BE2C (cell line): ENCODE data around the gene PCSK2.

ENCODE experiments used
- DNase-seq: peaks from one replicate; pipeline ENCODE4 v3.0.0-alpha.2; 2020
- H3K27me3 ChIP-seq: fragments of 250-450 bp; sonication (Bioruptor Pico); 2 replicates; pipeline ENCODE4 v1.5.1; 2020; ENCODE audit warnings: mild to moderate bottlenecking
- H3K36me3 ChIP-seq: fragments of 250-450 bp; sonication (Bioruptor Pico); 2 replicates; pipeline ENCODE4 v1.5.1; 2020; ENCODE audit warnings: mild to moderate bottlenecking
- H3K4me1 ChIP-seq: fragments of 250-450 bp; sonication (Bioruptor Pico); 2 replicates; pipeline ENCODE4 v1.5.1; 2020
- H3K4me3 ChIP-seq: 2 replicates; pipeline ENCODE4 v1.5.1; 2011; ENCODE audit warnings: low read depth, low read length
- H3K9me3 ChIP-seq: fragments of 250-450 bp; sonication (Bioruptor Pico); 2 replicates; pipeline ENCODE4 v1.5.1; 2020
- TF ChIP-seq, protein P1 (sequence below): IDR thresholded peaks from 2 replicates; pipeline ENCODE4 v1.5.1; 2012; ENCODE audit warnings: mild to moderate bottlenecking, low read depth, low read length

PCSK2 gene

DNA sequence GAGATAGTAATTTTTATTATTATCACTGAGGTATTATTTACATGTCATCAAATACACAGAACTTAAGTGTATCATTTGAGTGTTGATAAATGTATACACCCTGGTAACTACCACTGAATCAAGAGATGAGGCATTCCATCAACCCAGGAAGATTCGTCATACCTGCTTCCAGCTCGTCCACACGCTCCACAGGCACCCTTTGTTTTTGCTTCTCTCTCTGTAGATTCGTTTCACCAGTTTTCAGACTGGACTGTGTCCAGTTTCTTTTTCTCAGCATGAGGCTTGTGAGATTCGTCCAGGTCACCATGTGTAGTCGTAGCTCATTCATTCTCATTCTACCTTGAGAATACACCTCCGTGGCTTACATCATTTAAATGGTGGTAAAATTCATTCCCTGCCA is 239.8 kb downstream of the PCSK2 start:
- H3K4me3 ChIP-seq: no peak overlapping the region
- H3K4me1 ChIP-seq: no peaks in the 10 kb centered on the region
- TF ChIP-seq, protein P1, sequence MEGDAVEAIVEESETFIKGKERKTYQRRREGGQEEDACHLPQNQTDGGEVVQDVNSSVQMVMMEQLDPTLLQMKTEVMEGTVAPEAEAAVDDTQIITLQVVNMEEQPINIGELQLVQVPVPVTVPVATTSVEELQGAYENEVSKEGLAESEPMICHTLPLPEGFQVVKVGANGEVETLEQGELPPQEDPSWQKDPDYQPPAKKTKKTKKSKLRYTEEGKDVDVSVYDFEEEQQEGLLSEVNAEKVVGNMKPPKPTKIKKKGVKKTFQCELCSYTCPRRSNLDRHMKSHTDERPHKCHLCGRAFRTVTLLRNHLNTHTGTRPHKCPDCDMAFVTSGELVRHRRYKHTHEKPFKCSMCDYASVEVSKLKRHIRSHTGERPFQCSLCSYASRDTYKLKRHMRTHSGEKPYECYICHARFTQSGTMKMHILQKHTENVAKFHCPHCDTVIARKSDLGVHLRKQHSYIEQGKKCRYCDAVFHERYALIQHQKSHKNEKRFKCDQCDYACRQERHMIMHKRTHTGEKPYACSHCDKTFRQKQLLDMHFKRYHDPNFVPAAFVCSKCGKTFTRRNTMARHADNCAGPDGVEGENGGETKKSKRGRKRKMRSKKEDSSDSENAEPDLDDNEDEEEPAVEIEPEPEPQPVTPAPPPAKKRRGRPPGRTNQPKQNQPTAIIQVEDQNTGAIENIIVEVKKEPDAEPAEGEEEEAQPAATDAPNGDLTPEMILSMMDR: no peak
- no peak for DNase-seq
- no peaks in the 10 kb centered on the region for H3K9me3 ChIP-seq
- H3K27me3 ChIP-seq: no peaks in the 10 kb centered on the region
- no peaks in the 10 kb centered on the region for H3K36me3 ChIP-seq

DNA sequence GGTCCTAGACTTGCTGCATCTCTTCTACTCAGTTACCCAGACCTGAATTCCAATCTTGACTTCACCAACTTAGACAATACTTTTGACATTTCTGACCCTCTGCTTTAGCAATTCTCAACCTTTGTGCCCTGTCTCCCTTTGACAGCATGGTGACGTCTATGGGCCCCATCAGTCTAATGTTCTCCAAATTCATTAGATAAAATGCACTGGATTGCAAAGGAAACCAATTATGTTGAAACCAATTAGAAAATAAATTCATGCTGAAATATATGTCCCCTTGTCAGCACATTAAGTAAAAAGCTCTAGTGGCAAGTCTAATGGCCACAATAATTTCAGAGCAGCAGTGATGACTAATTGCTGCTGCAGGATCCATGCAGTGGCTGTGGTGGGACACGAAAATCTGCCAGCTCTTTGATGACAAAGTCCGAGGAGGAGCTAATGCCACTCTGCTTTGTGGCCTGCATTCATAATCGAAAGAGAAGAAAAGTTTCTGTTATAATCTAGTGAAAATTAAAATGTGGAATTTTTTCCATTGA is 240.3 kb downstream of the PCSK2 start:
- H3K4me3 ChIP-seq: no peak overlapping the region
- H3K27me3 ChIP-seq: no peaks in the 10 kb centered on the region
- H3K9me3 ChIP-seq: no peaks in the 10 kb centered on the region
- TF ChIP-seq, protein P1: no peak
- no peaks in the 10 kb centered on the region for H3K36me3 ChIP-seq
- no peak for DNase-seq
- no peaks in the 10 kb centered on the region for H3K4me1 ChIP-seq

- H3K4me1 ChIP-seq: no peaks in the 10 kb centered on the region
- H3K36me3 ChIP-seq: no peaks in the 10 kb centered on the region
- DNase-seq: no peak
- no peaks in the 10 kb centered on the region for H3K27me3 ChIP-seq
- H3K9me3 ChIP-seq: no peaks in the 10 kb centered on the region
- TF ChIP-seq, protein P1: no peak
- no peak overlapping the region for H3K4me3 ChIP-seq
These were observed 241.4 kb downstream of the PCSK2 start for GRCh38 chr20:17468073-17468840.

- no peak overlapping the region for H3K4me3 ChIP-seq
- DNase-seq: no peak
- H3K27me3 ChIP-seq: no peaks in the 10 kb centered on the region
- H3K4me1 ChIP-seq: no peaks in the 10 kb centered on the region
- no peaks in the 10 kb centered on the region for H3K9me3 ChIP-seq
- H3K36me3 ChIP-seq: no peaks in the 10 kb centered on the region
- TF ChIP-seq, protein P1: no peak
These were observed 242.6 kb downstream of the PCSK2 start for GRCh38 chr20:17469246-17470030.

DNA sequence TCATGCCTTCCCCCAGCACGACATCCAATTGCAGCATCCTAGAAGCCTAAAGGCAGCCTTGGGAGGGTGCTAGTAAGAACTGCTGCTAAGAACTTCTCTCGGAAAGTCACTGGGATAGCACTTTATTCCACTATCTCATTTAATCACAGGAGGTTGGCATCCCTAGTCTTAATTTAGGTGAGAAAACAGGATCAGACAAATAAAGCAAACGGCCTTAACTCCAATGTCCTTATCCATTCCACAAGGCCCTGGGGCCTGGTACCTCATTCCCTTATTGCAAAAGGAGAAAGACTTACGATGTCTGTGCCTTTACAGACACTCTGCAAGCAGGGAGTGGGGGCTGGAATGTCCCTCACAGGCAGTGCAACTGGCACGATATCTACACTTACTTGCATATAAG is 243.7 kb downstream of the PCSK2 start:
- Histone ChIP-seq H3K4me3 (no peak overlapping the region), H3K4me1 (no peaks in the 10 kb centered on the region; the same call in 1 of the 2 replicates), H3K27me3 (no peaks in the 10 kb centered on the region), H3K9me3 (no peaks in the 10 kb centered on the region), H3K36me3 (no peaks in the 10 kb centered on the region)
- TF ChIP-seq, protein P1: no peak
- no peak for DNase-seq
